SH-SY5Y (cell line): ENCODE measurements around the gene RNASE3.

Experiments
- GATA2 ChIP-seq: IDR thresholded peaks from 2 replicates; pipeline ENCODE4 v1.6.1; 2011; ENCODE audit warnings: mild to moderate bottlenecking, low read depth, low read length
- GATA3 ChIP-seq: IDR thresholded peaks from 2 replicates; pipeline ENCODE4 v1.6.1; 2011; ENCODE audit warnings: low read depth, mild to moderate bottlenecking, low read length, moderate library complexity

DNA sequence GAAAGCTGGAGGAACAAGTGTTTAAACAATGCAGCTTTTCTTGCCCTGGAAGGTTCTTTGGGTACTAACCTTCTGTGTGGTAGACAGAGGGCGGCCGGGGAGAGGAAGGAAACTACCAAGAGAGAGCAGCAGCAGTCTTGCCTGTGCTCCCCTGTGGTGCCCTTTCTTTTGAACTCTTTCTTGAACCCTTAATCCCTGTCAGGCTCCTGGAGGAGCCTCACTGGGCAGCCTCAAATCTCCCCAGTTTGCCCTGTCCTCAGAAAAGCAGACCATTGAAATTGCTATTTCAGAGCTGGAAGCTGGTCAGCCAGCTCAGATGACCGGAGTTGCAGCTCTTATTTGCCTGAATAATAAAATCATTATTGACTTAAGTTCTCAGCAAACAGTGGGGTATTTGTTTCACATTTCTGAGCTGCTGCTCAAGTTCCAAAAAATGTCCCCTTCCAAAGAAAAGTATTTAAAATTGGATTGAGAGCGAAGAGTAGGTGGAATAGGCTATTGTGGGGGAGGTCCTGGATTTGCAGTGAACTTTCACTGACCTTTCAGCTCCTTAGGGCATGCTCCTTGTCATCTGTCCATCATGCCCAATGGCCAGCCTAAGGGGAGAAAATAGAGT, 42.1 kb upstream of the RNASE3 start:
- TF ChIP-seq GATA2: no peak
- no peak for TF ChIP-seq GATA3
